H1 (cell line): Measurements from ENCODE around the gene FOXS1. TPM values are rescaled to one million over a fixed set of nuclear protein-coding genes. Genes with fewer than 3 reads are reported as not detected.
A peak's percentile ranks its signal among the peaks of the same experiment; 100 is the strongest.

ENCODE experiments used
- CTCF ChIA-PET: fragments of 300-600 bp; sonication (Branson Sonifier 250); formaldehyde crosslinking; loops from one replicate; lab custom pipeline; 2021; ENCODE audit not compliant: partially characterized antibody; lab: Charles Lee
- POLR2A ChIA-PET: fragments of 300-600 bp; sonication (Branson Sonifier 250); formaldehyde crosslinking; loops from one replicate; lab custom pipeline; 2021; ENCODE audit warnings: inconsistent platforms; ENCODE audit not compliant: partially characterized antibody; lab: Charles Lee
- DNase-seq, 2 experiments: peaks; one replicate each; pipeline versions ENCODE4 v3.0.0 to v3.0.0-alpha.2; 2010 to 2022; ENCODE audit warnings: low spot score in 2 of 2, low read depth in 1 of 2, mixed read lengths in 1 of 2
- FAIRE-seq: peaks from 2 replicates; lab custom pipeline; 2011; peaks lifted over from hg19 to GRCh38; lab: Jason Lieb, UNC
- H2AFZ ChIP-seq: 2 replicates; pipeline ENCODE4 v1.8.1; 2012; ENCODE audit warnings: low read length, inconsistent platforms
- H2AK5ac ChIP-seq: 2 replicates; pipeline ENCODE4 v1.6.1; 2013; ENCODE audit warnings: low read depth, low read length
- H2BK120ac ChIP-seq: replicated peaks from 2 replicates; pipeline ENCODE3; 2013; ENCODE audit warnings: low read depth, low read length, inconsistent platforms
- H2BK12ac ChIP-seq: 2 replicates; pipeline ENCODE4 v1.6.1; 2013; ENCODE audit warnings: low read depth, low read length
- H2BK15ac ChIP-seq: 2 replicates; pipeline ENCODE4 v1.6.1; 2013; ENCODE audit warnings: low read length
- H2BK20ac ChIP-seq: 2 replicates; pipeline ENCODE4 v1.6.1; 2013; ENCODE audit warnings: low read length
- H2BK5ac ChIP-seq: 2 replicates; pipeline ENCODE4 v1.6.1; 2013; ENCODE audit warnings: low read depth, low read length
- H3K14ac ChIP-seq: 2 replicates; pipeline ENCODE4 v1.6.1; 2013; ENCODE audit warnings: inconsistent platforms; ENCODE audit not compliant: insufficient read length
- H3K18ac ChIP-seq: 2 replicates; pipeline ENCODE4 v1.6.1; 2013; ENCODE audit warnings: low read length; ENCODE audit errors: extremely low read depth
- H3K23ac ChIP-seq: 2 replicates; pipeline ENCODE4 v1.6.1; 2013; ENCODE audit warnings: inconsistent platforms; ENCODE audit not compliant: insufficient read length
- H3K23me2 ChIP-seq: 2 replicates; pipeline ENCODE4 v1.6.1; 2013; ENCODE audit warnings: low read depth, low read length
- H3K27ac ChIP-seq: 2 replicates; pipeline ENCODE4 v1.6.1; 2011; ENCODE audit warnings: low read depth, low read length, inconsistent platforms
- H3K27me3 ChIP-seq, 4 experiments: replicated peaks in 1 of 4; 1 replicate in 1 of 4; 2 replicates in 3 of 4; pipeline versions ENCODE4 v1.6.1 to v1.8.1; 2011 to 2013; ENCODE audit warnings: low read length in 3 of 4, mild to moderate bottlenecking in 3 of 4, inconsistent platforms in 2 of 4, mixed read lengths in 2 of 4, moderate library complexity in 1 of 4; ENCODE audit not compliant: control insufficient read depth in 3 of 4, insufficient read depth in 3 of 4; ENCODE audit errors: extremely low read depth in 1 of 4
- H3K36me3 ChIP-seq, 4 experiments: 2 replicates each; pipeline versions ENCODE4 v1.6.1 to v1.8.1; 2011 to 2013; ENCODE audit warnings: mild to moderate bottlenecking in 4 of 4, low read length in 3 of 4, moderate library complexity in 2 of 4, control low read depth in 1 of 4, inconsistent platforms in 1 of 4; ENCODE audit not compliant: insufficient read depth in 4 of 4, control insufficient read depth in 2 of 4
- H3K4ac ChIP-seq: replicated peaks from 2 replicates; pipeline ENCODE3; 2013; ENCODE audit warnings: low read length, low read depth, mixed read lengths, inconsistent platforms; ENCODE audit not compliant: insufficient read length
- H3K4me1 ChIP-seq, 4 experiments: replicated peaks in 1 of 4; 1 replicate in 1 of 4; 2 replicates in 3 of 4; pipeline versions ENCODE4 v1.6.1 to v1.8.1; 2011 to 2013; ENCODE audit warnings: low read length in 3 of 4, inconsistent platforms in 2 of 4, mixed read lengths in 1 of 4; ENCODE audit not compliant: insufficient read depth in 4 of 4, control insufficient read depth in 3 of 4
- H3K4me2 ChIP-seq, 2 experiments: 2 replicates each; pipeline versions ENCODE4 v1.6.1 to v1.8.1; 2011 to 2013; ENCODE audit warnings: low read depth in 2 of 2, low read length in 2 of 2, control low read depth in 1 of 2, inconsistent platforms in 1 of 2, mild to moderate bottlenecking in 1 of 2; ENCODE audit not compliant: insufficient read depth in 1 of 2
- H3K4me3 ChIP-seq, 4 experiments: fragments of 200-600, 300-600 bp in 1 of 4; sonication (generic), shearing (Covaris generic), sonication (Bioruptor Twin) in 1 of 4; 2 replicates each; pipeline versions ENCODE4 v1.5.1 to v1.8.1; 2011 to 2016; ENCODE audit warnings: low read length in 4 of 4, low read depth in 3 of 4, control low read depth in 2 of 4, inconsistent platforms in 2 of 4, mild to moderate bottlenecking in 2 of 4, mixed read lengths in 1 of 4, moderate library complexity in 1 of 4; ENCODE audit not compliant: insufficient read depth in 2 of 4; ENCODE audit errors: extremely low read depth in 1 of 4
- H3K56ac ChIP-seq: replicated peaks from 2 replicates; pipeline ENCODE3; 2013; ENCODE audit warnings: low read depth, mild to moderate bottlenecking, mixed read lengths, low read length, inconsistent platforms; ENCODE audit not compliant: insufficient read length
- H3K79me1 ChIP-seq: 2 replicates; pipeline ENCODE4 v1.6.1; 2013; ENCODE audit warnings: low read depth, low read length, control low read depth
- H3K79me2 ChIP-seq, 2 experiments: 2 replicates each; pipeline versions ENCODE4 v1.6.1 to v1.8.1; 2012 to 2013; ENCODE audit warnings: low read length in 2 of 2, mild to moderate bottlenecking in 2 of 2, inconsistent platforms in 1 of 2; ENCODE audit not compliant: insufficient read depth in 2 of 2, control insufficient read depth in 1 of 2
- H3K9ac ChIP-seq, 4 experiments: replicated peaks in 1 of 4; 1 replicate in 1 of 4; 2 replicates in 3 of 4; pipeline versions ENCODE4 v1.6.1 to v1.8.1; 2011 to 2013; ENCODE audit warnings: low read depth in 3 of 4, low read length in 3 of 4, control low read depth in 2 of 4, mild to moderate bottlenecking in 2 of 4, moderate library complexity in 2 of 4, inconsistent platforms in 1 of 4; ENCODE audit errors: extremely low read depth in 1 of 4
- H3K9me3 ChIP-seq, 2 experiments: 2 replicates each; pipeline versions ENCODE4 v1.6.1 to v1.8.1; 2012 to 2013; ENCODE audit warnings: mild to moderate bottlenecking in 2 of 2, moderate library complexity in 2 of 2, control low read depth in 1 of 2, inconsistent platforms in 1 of 2, low read depth in 1 of 2, low read length in 1 of 2, mixed read lengths in 1 of 2; ENCODE audit not compliant: insufficient read depth in 2 of 2
- H4K20me1 ChIP-seq, 2 experiments: replicated peaks in 1 of 2; 2 replicates each; pipeline versions ENCODE3 to v1.8.1; 2011 to 2013; ENCODE audit warnings: inconsistent platforms in 2 of 2, low read length in 2 of 2, mild to moderate bottlenecking in 1 of 2; ENCODE audit not compliant: insufficient read depth in 2 of 2, control insufficient read depth in 1 of 2
- H4K5ac ChIP-seq: 2 replicates; pipeline ENCODE4 v1.6.1; 2013; ENCODE audit warnings: low read length, low read depth, mixed read lengths, inconsistent platforms; ENCODE audit not compliant: insufficient read length
- H4K8ac ChIP-seq: 2 replicates; pipeline ENCODE4 v1.8.0; 2013; ENCODE audit warnings: mild to moderate bottlenecking, moderate library complexity, low read length, inconsistent platforms; ENCODE audit not compliant: insufficient read depth; ENCODE audit errors: extremely low read depth
- H4K91ac ChIP-seq: replicated peaks from 2 replicates; pipeline ENCODE3; 2013; ENCODE audit warnings: low read length, mixed read lengths, inconsistent platforms; ENCODE audit not compliant: insufficient read length
- EP300 ChIP-seq, 2 experiments: IDR thresholded peaks; 1 replicate in 1 of 2; 2 replicates in 1 of 2; pipeline ENCODE4 v1.6.1; 2011 to 2012; ENCODE audit warnings: low read depth in 2 of 2, low read length in 2 of 2, mild to moderate bottlenecking in 2 of 2, borderline replicate concordance in 1 of 2, inconsistent platforms in 1 of 2, moderate library complexity in 1 of 2
- HDAC2 ChIP-seq, 2 experiments: fragments of 300-600 bp in 1 of 2; sonication (generic) in 1 of 2; IDR thresholded peaks; 2 replicates each; pipeline ENCODE4 v1.6.1; 2011 to 2012; ENCODE audit warnings: low read depth in 2 of 2, low read length in 2 of 2, mild to moderate bottlenecking in 2 of 2, moderate library complexity in 2 of 2, borderline replicate concordance in 1 of 2, inconsistent platforms in 1 of 2
- RNF2 ChIP-seq: fragments of 200-900, 300-1000 bp; sonication (generic); IDR thresholded peaks from 2 replicates; pipeline ENCODE4 v1.7.1; 2016; ENCODE audit warnings: borderline replicate concordance, low read depth, mild to moderate bottlenecking, antibody characterized with exemption, low read length; ENCODE audit not compliant: poor library complexity, severe bottlenecking; ENCODE audit errors: missing control alignments
- SIN3A ChIP-seq, 2 experiments: IDR thresholded peaks in 1 of 2; conservative IDR thresholded peaks in 1 of 2; 2 replicates each; pipeline ENCODE4 v1.6.1; 2011 to 2012; ENCODE audit warnings: low read length in 2 of 2, improper control_type of control experiment in 1 of 2, low read depth in 1 of 2, mild to moderate bottlenecking in 1 of 2
- SP4 ChIP-seq: IDR thresholded peaks from 2 replicates; pipeline ENCODE4 v1.6.1; 2012; ENCODE audit warnings: low read length, inconsistent platforms
- WGBS, 2 experiments: shearing (Covaris generic) in 1 of 2; methylation state at CpG; one replicate each; pipeline versions ENCODE4 v1.1.6 to v1.1.7; 2013 to 2015; ENCODE audit warnings: low lambda C conversion rate in 2 of 2, mixed read lengths in 2 of 2, inconsistent platforms in 1 of 2, low coverage in 1 of 2, missing lambda C conversion rate in 1 of 2; ENCODE audit not compliant: insufficient replicate concordance in 2 of 2, insufficient coverage in 1 of 2, insufficient read length in 1 of 2; ENCODE audit errors: extremely low coverage in 1 of 2, missing lambda C conversion rate in 1 of 2; 5-methylcytosine and 5-hydroxymethylcytosine counted together
- polyA plus RNA-seq, 7 experiments: library from polyadenylated mRNA; depleted of rRNA in 3 of 7; stranded (reverse) in 5 of 7; unstranded in 2 of 7; fragments of >200 nt in 5 of 7; fragments of 200-250 nt in 2 of 7; gene quantifications; 1 replicate in 5 of 7; 2 replicates in 1 of 7; 4 replicates in 1 of 7; pipeline versions ENCODE4 v1.2.1 to v1.2.3, GENCODE V29; 2011 to 2013; ENCODE audit warnings: missing spikeins in 2 of 7, mixed read lengths in 2 of 7
- total RNA-seq: library from RNA; stranded (reverse); fragmentation: NEBNext Ultra II Directional; extraction: Animal tissue kit (Norgen Biotek cat#: 25700); gene quantifications from 2 replicates; pipeline ENCODE4 v1.2.1, GENCODE V29; 2021

FOXS1 gene
- total and polyA plus RNA-seq, 2 of the 8 experiments (the other 6 are each of a cell fraction or from before 2014, with no cell fraction given): 0.45 TPM; not detected in 1

DNA sequence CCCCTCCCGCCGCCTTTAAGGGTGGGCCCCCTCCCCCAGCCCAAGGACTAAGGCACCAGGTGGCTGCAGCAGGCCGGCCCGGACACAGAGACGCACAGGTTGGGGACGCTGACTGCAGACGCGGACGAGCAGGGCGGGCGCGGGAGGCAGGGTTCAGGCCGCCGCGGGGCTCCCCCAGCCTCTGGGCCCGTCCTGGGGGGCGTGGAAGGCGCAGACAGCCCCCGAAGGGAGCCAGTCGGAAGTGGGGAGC is 15.7 kb upstream of the FOXS1 start:
- no peaks in the 10 kb centered on the region for H3K9me3 ChIP-seq
- H3K56ac ChIP-seq: peak overlapping the region; percentile 6
- no peak overlapping the region; the same call in 1 of the 2 replicates for H2BK15ac ChIP-seq
- H3K79me2 ChIP-seq: no peaks in the 10 kb centered on the region
- H3K14ac ChIP-seq: no peak overlapping the region
- H4K8ac ChIP-seq: peak overlapping the region; percentile 63; the same call in 1 of the 2 replicates
- H3K4ac ChIP-seq: no peak overlapping the region
- H3K9ac ChIP-seq: peak overlapping the region; percentile 38 to 77 (median 68); a peak in 6 of 7 replicates
- FAIRE-seq (no peak), DNase-seq (no peak)
- no peak overlapping the region for H2BK20ac ChIP-seq
- peak overlapping the region; percentile 21; the same call in 1 of the 2 replicates for H2BK5ac ChIP-seq
- H4K91ac ChIP-seq: no peak overlapping the region
- H3K4me3 ChIP-seq: peak overlapping the region; percentile 60 to 89 (median 84)
- no peaks in the 10 kb centered on the region for H4K20me1 ChIP-seq
- no peaks in the 10 kb centered on the region for H3K36me3 ChIP-seq
- CTCF ChIA-PET: interaction anchor here (1.1 to 2.7 kb wide), 7 partner anchors 10 to 157 kb away, joined by 3 to 17 read pairs (median 7); partner anchors contain the start of gene PDRG1
- peaks cover 15% of the 10 kb centered on the region for H3K23me2 ChIP-seq
- no peak overlapping the region for H4K5ac ChIP-seq
- no peak overlapping the region; the same call in 1 of the 2 replicates for H3K18ac ChIP-seq
- no peak overlapping the region for H2BK120ac ChIP-seq
- H3K23ac ChIP-seq: no peak overlapping the region
- H2AK5ac ChIP-seq: no peak overlapping the region
- no peak for TF ChIP-seq EP300 (IDR thresholded peaks at IDR 0.05; ENCODE audit: borderline replicate concordance in 1 of 2, low read depth in 2 of 2, low read length in 2 of 2)
- peak; percentile 63 for TF ChIP-seq RNF2
- peak; percentile 10; the same call in 1 of the 2 replicates for TF ChIP-seq SP4
- TF ChIP-seq SIN3A (conservative IDR thresholded peaks at IDR 0.05 in 1 of 2, IDR thresholded peaks at IDR 0.05 in 1 of 2; ENCODE audit: low read depth in 1 of 2, low read length in 2 of 2): peak in 1 of 2 experiments; percentile 61; a peak in 1 of 4 replicates
- no peak for TF ChIP-seq HDAC2 (IDR thresholded peaks at IDR 0.05; ENCODE audit: borderline replicate concordance in 1 of 2, low read depth in 2 of 2, low read length in 2 of 2)
- peak overlapping the region; percentile 68 to 97 for H3K4me2 ChIP-seq
- no peak overlapping the region for H2BK12ac ChIP-seq
- no peaks in the 10 kb centered on the region for H3K79me1 ChIP-seq
- POLR2A ChIA-PET: interaction anchor here (1.4 kb wide), 1 partner anchor 134 kb away, joined by 4 read pairs; no protein-coding TSS in a partner anchor
- H3K27ac ChIP-seq: peak overlapping the region; percentile 9; the same call in 1 of the 2 replicates
- H3K4me1 ChIP-seq: peaks cover 3 to 32% (median 17%) of the 10 kb centered on the region in 4 experiments
- WGBS, 2 experiments: 1% methylated on average over 18 of the region's 20 CpGs; no CpG with 5 or more reads in 1 of the 2 experiments
- H2AFZ ChIP-seq: no peak overlapping the region; the same call in 1 of the 2 replicates
- H3K27me3 ChIP-seq: peaks cover 0 to 16% (median 13%) of the 10 kb centered on the region in 4 experiments; a peak in 5 of 7 replicates
